ENCODE measurements around the gene HDAC4. TPM values are rescaled to one million over a fixed set of nuclear protein-coding genes. Genes with fewer than 3 reads are reported as not detected.

Gene HDAC4
- total RNA-seq, 1 experiment from 2014 or later = 44.4 TPM

DNA sequence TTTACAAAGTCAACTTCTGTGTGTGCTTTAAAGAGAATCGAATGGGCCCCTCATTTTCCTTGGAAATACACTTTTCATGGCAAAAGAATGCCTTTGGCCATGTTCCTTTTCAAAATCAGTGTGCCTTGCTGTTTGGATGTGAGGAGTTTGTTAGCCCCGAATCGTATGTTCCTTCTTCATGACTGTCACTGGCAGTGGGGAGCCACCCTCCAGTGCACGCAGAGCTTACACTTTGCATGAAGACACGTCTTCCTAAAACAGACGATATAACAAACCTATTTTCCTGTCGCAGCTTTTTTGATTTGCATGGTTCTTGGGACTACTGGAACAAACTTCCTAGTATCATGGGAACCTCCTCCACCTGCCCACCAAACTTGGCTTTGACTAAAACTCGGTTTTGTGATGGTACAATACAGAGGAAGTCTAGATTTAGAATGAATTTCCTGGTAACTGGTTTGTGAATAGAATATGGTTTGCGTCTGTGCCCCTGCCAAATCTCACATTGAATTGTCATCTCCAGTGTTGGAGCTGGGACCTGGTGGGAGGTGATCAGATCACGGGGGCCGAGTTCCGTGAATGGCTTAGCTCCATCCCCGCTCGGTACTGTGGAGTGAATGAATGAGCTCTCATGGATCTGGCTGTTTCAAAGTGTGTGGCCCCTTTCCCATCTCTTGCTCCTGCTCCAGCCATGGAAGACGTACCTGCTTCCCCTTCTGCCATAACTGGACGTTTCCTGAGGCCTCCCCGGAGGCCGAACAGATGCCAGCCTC, 358.1 kb downstream of the HDAC4 start:
- TF ChIP-seq ZNF138 (CRISPR knock-in tag; conservative IDR thresholded peaks at IDR 0.05) (no peak), ZNF219 (CRISPR knock-in tag; IDR thresholded peaks at IDR 0.05; ENCODE audit: borderline replicate concordance) (no peak), HMGA2 (CRISPR knock-in tag; IDR thresholded peaks at IDR 0.05) (no peak), PRRX2 (CRISPR knock-in tag; IDR thresholded peaks at IDR 0.05) (no peak), ERG (CRISPR knock-in tag; IDR thresholded peaks at IDR 0.05) (no peak), KAT7 (CRISPR knock-in tag; IDR thresholded peaks at IDR 0.05; ENCODE audit: borderline replicate concordance) (no peak), ZMAT4 (CRISPR knock-in tag; IDR thresholded peaks at IDR 0.05) (no peak), SMAD3 (CRISPR knock-in tag; IDR thresholded peaks at IDR 0.05; ENCODE audit: borderline replicate concordance) (no peak), ZNF423 (CRISPR knock-in tag; IDR thresholded peaks at IDR 0.05) (no peak)
- TF ChIP-seq, protein P1, sequence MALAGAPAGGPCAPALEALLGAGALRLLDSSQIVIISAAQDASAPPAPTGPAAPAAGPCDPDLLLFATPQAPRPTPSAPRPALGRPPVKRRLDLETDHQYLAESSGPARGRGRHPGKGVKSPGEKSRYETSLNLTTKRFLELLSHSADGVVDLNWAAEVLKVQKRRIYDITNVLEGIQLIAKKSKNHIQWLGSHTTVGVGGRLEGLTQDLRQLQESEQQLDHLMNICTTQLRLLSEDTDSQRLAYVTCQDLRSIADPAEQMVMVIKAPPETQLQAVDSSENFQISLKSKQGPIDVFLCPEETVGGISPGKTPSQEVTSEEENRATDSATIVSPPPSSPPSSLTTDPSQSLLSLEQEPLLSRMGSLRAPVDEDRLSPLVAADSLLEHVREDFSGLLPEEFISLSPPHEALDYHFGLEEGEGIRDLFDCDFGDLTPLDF (CRISPR knock-in tag; IDR thresholded peaks at IDR 0.05) = no peak
- TF ChIP-seq, protein P2, sequence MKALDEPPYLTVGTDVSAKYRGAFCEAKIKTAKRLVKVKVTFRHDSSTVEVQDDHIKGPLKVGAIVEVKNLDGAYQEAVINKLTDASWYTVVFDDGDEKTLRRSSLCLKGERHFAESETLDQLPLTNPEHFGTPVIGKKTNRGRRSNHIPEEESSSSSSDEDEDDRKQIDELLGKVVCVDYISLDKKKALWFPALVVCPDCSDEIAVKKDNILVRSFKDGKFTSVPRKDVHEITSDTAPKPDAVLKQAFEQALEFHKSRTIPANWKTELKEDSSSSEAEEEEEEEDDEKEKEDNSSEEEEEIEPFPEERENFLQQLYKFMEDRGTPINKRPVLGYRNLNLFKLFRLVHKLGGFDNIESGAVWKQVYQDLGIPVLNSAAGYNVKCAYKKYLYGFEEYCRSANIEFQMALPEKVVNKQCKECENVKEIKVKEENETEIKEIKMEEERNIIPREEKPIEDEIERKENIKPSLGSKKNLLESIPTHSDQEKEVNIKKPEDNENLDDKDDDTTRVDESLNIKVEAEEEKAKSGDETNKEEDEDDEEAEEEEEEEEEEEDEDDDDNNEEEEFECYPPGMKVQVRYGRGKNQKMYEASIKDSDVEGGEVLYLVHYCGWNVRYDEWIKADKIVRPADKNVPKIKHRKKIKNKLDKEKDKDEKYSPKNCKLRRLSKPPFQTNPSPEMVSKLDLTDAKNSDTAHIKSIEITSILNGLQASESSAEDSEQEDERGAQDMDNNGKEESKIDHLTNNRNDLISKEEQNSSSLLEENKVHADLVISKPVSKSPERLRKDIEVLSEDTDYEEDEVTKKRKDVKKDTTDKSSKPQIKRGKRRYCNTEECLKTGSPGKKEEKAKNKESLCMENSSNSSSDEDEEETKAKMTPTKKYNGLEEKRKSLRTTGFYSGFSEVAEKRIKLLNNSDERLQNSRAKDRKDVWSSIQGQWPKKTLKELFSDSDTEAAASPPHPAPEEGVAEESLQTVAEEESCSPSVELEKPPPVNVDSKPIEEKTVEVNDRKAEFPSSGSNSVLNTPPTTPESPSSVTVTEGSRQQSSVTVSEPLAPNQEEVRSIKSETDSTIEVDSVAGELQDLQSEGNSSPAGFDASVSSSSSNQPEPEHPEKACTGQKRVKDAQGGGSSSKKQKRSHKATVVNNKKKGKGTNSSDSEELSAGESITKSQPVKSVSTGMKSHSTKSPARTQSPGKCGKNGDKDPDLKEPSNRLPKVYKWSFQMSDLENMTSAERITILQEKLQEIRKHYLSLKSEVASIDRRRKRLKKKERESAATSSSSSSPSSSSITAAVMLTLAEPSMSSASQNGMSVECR (CRISPR knock-in tag; IDR thresholded peaks at IDR 0.05; ENCODE audit: borderline replicate concordance) = no peak
- POLR2A ChIA-PET = no interaction called here

DNA sequence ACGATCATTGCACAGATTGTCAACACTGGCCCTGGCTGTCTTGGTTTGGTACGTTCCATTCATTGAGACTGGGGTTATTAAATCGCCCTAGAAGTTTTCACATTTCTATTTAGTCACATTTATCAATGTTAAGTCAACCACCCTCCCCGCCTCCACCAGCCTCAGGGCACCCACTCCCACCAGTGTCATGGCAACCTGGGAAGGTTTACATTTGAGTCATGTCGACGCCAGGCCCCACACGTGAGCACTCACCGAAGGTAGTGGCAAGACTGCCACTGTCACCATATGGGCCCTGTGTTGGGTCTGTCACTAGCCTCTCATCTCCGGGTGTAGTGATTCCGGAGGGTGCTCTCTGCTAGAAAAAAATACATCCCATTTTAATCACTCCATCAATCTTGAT, 358.8 kb downstream of the HDAC4 start:
- TF ChIP-seq RELA (CRISPR knock-in tag; IDR thresholded peaks at IDR 0.05; ENCODE audit: borderline replicate concordance) = no peak
- no peak for TF ChIP-seq NR3C1 (CRISPR knock-in tag; conservative IDR thresholded peaks at IDR 0.05; ENCODE audit: low read depth)
- TF ChIP-seq, protein P3, sequence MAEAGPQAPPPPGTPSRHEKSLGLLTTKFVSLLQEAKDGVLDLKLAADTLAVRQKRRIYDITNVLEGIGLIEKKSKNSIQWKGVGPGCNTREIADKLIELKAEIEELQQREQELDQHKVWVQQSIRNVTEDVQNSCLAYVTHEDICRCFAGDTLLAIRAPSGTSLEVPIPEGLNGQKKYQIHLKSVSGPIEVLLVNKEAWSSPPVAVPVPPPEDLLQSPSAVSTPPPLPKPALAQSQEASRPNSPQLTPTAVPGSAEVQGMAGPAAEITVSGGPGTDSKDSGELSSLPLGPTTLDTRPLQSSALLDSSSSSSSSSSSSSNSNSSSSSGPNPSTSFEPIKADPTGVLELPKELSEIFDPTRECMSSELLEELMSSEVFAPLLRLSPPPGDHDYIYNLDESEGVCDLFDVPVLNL (CRISPR knock-in tag; IDR thresholded peaks at IDR 0.05; ENCODE audit: borderline replicate concordance, low read depth) = no peak
- TF ChIP-seq FOXP4 (CRISPR knock-in tag; IDR thresholded peaks at IDR 0.05) = no peak
- no peak for TF ChIP-seq OVOL2 (CRISPR knock-in tag; IDR thresholded peaks at IDR 0.05; ENCODE audit: borderline replicate concordance)
- DNase-seq (ENCODE audit: low spot score) (no peak), ATAC-seq (no peak)
- no peak overlapping the region for H3K27ac Mint-ChIP-seq
- H3K4me1 Mint-ChIP-seq = no peaks in the 10 kb centered on the region
- no peaks in the 10 kb centered on the region for H3K36me3 Mint-ChIP-seq
- no peaks in the 10 kb centered on the region for H3K9me3 Mint-ChIP-seq
- CTCF ChIA-PET = no interaction called here
- H3K4me3 Mint-ChIP-seq = no peak overlapping the region
- POLR2A ChIA-PET = interaction anchor here (0.6 kb wide), 1 partner anchor 43 kb away, joined by 3 read pairs; no protein-coding TSS in a partner anchor
- H3K27me3 Mint-ChIP-seq (ENCODE audit: low read depth) = no peaks in the 10 kb centered on the region

More for the DNA sequence above, 358.1 kb downstream of the HDAC4 start:
- CTCF ChIA-PET = no interaction called here
- Mint-ChIP-seq H3K9me3 (no peaks in the 10 kb centered on the region), H3K27ac (no peak overlapping the region), H3K36me3 (no peaks in the 10 kb centered on the region), H3K27me3 (ENCODE audit: low read depth) (no peaks in the 10 kb centered on the region), H3K4me3 (no peak overlapping the region), H3K4me1 (no peaks in the 10 kb centered on the region)
- ATAC-seq (no peak), DNase-seq (ENCODE audit: low spot score) (no peak)

Data from WTC11 (cell line).